ENCODE measurements around the gene EFNB3. TPM values are rescaled to one million over a fixed set of nuclear protein-coding genes. Genes with fewer than 3 reads are reported as not detected.

EFNB3 gene
- total RNA-seq, 2 experiments from 2014 or later = not detected

- H3K27ac Mint-ChIP-seq = no peak overlapping the region
- H3K4me3 Mint-ChIP-seq = peak overlapping the region; percentile 68
- H3K27me3 Mint-ChIP-seq = peaks cover 59% of the 10 kb centered on the region
- peak; percentile 60 for DNase-seq
- no peak for TF ChIP-seq CTCF (IDR thresholded peaks at IDR 0.05)
- ATAC-seq = peak; percentile 59
- H3K9me3 Mint-ChIP-seq = no peaks in the 10 kb centered on the region
- ChIA-PET POLR2A (interaction anchor here (1.4 kb wide), 1 partner anchor 31 kb away, joined by 5 read pairs; the partner anchor contains the start of gene TP53), CTCF (interaction anchor here (1.0 to 1.8 kb wide), 4 partner anchors 10 to 437 kb away, joined by 3 to 6 read pairs (median 4); partner anchors contain the start of genes SLC2A4 and WRAP53)
- no peaks in the 10 kb centered on the region for H3K36me3 Mint-ChIP-seq (ENCODE audit: low read depth)
- H3K4me1 Mint-ChIP-seq (ENCODE audit: low read depth) = peaks cover 9% of the 10 kb centered on the region
- intact Hi-C loops (cut with micrococcal nuclease) = no loop called here
These were observed 12.9 kb downstream of the EFNB3 start for GRCh38 chr17:7717756-7718350.

- no peaks in the 10 kb centered on the region for H3K36me3 Mint-ChIP-seq (ENCODE audit: low read depth)
- peaks cover 52% of the 10 kb centered on the region for H3K27me3 Mint-ChIP-seq
- no peak for TF ChIP-seq CTCF (IDR thresholded peaks at IDR 0.05)
- ATAC-seq (no peak), DNase-seq (no peak)
- peaks cover 9% of the 10 kb centered on the region for H3K4me1 Mint-ChIP-seq (ENCODE audit: low read depth)
- H3K27ac Mint-ChIP-seq = no peak overlapping the region
- POLR2A ChIA-PET = no interaction called here
- no peak overlapping the region for H3K4me3 Mint-ChIP-seq
- intact Hi-C loops (cut with micrococcal nuclease) = no loop called here
- H3K9me3 Mint-ChIP-seq = no peaks in the 10 kb centered on the region
- CTCF ChIA-PET = interaction anchor here (1.8 kb wide), 1 partner anchor 32 kb away, joined by 4 read pairs; the partner anchor contains the start of gene WRAP53
These were observed 14.7 kb downstream of the EFNB3 start for GRCh38 chr17:7719661-7720060.

GRCh38 chr17:7720125-7720524, 15.1 kb downstream of the EFNB3 start:
- POLR2A ChIA-PET = no interaction called here
- H3K9me3 Mint-ChIP-seq = no peaks in the 10 kb centered on the region

GRCh38 chr17:7721612-7722011, 16.6 kb downstream of the EFNB3 start:
- Mint-ChIP-seq H3K36me3 (ENCODE audit: low read depth) (no peaks in the 10 kb centered on the region), H3K27me3 (peaks cover 39% of the 10 kb centered on the region), H3K9me3 (no peaks in the 10 kb centered on the region), H3K4me3 (no peak overlapping the region), H3K27ac (no peak overlapping the region), H3K4me1 (ENCODE audit: low read depth) (peaks cover 9% of the 10 kb centered on the region)
- CTCF ChIA-PET = interaction anchor here (1.2 kb wide), 2 partner anchors 9 to 12 kb away, joined by 3 read pairs; no protein-coding TSS in a partner anchor
- TF ChIP-seq CTCF (IDR thresholded peaks at IDR 0.05) = no peak
- DNase-seq (no peak), ATAC-seq (no peak)
- intact Hi-C loops (cut with micrococcal nuclease) = no loop called here
- POLR2A ChIA-PET = no interaction called here

More at GRCh38 chr17:7720125-7720524, 15.1 kb downstream of the EFNB3 start:
- TF ChIP-seq CTCF (IDR thresholded peaks at IDR 0.05) = no peak
- DNase-seq = no peak
- Mint-ChIP-seq H3K27ac (no peak overlapping the region), H3K36me3 (ENCODE audit: low read depth) (no peaks in the 10 kb centered on the region), H3K4me3 (no peak overlapping the region), H3K27me3 (peaks cover 50% of the 10 kb centered on the region), H3K4me1 (ENCODE audit: low read depth) (peaks cover 9% of the 10 kb centered on the region)
- intact Hi-C loops (cut with micrococcal nuclease) = no loop called here
- no peak for ATAC-seq
- CTCF ChIA-PET = no interaction called here

- Mint-ChIP-seq H3K36me3 (ENCODE audit: low read depth) (no peaks in the 10 kb centered on the region), H3K27me3 (peaks cover 10% of the 10 kb centered on the region), H3K4me3 (no peak overlapping the region), H3K9me3 (no peaks in the 10 kb centered on the region), H3K27ac (no peak overlapping the region), H3K4me1 (ENCODE audit: low read depth) (no peaks in the 10 kb centered on the region)
- no peak for ATAC-seq
- ChIA-PET CTCF (interaction anchor here (2.3 kb wide), 1 partner anchor 10 kb away, joined by 6 read pairs; the partner anchor contains the start of gene DNAH2), POLR2A (no interaction called here)
- TF ChIP-seq CTCF (IDR thresholded peaks at IDR 0.05) = no peak
- intact Hi-C loops (cut with micrococcal nuclease) = no loop called here
- DNase-seq = no peak
These were observed 22.9 kb downstream of the EFNB3 start for GRCh38 chr17:7727886-7728285.
